ENCODE data around the gene NEU4.

The NEU4 gene

DNA sequence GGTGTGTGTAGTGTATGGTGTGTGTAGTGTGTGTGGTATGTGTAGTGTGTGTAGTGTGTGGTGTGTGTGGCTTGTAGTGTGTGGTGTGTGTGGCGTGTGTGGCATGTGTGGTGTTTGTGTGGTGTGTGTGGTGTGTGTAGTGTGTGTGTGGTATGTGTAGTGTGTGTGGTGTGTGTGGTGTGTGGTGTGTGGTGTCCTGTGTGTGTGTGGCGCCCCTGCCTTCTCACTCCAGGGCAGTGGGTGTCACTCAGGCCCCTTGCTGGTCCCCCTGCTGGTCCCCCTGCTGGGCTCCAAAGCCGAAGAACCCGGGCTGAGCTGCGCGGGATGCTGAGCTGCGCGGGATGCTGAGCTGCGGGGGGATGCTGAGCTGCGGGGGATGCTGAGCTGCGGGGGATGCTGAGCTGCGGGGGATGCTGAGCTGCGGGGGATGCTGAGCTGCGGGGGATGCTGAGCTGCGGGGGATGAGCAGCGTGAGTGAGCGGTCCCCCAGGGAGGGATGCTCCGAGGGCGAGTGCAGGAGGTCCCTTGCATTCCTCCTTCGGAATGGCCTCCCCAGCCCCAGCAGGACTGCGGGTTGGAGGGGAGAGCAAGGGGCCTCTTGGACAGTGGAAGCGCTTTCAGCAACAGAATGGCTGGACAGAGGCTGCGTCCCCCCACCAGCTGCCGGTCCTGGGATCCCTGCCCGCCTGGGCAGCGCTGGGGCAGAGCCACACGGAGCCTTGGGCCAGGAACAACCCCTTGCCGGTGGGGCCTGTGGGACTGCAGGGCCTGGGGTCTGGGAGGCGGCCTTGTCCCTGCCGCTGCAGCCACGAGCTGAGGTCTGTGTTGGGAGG is 57.2 kb downstream of the NEU4 start:
- DNase-seq, result no peak
